Neutrophil (primary cell): ENCODE data around the gene PLEK2.

Experiments used
- H3K27ac ChIP-seq: fragments of 200-600 bp; sonication (generic); 2 replicates; pipeline ENCODE4 v1.5.1; 2016; ENCODE audit warnings: mild to moderate bottlenecking, moderate library complexity
- H3K27me3 ChIP-seq: fragments of 200-600 bp; sonication (generic); 2 replicates; pipeline ENCODE4 v1.6.0; 2016; ENCODE audit warnings: mild to moderate bottlenecking
- H3K36me3 ChIP-seq: fragments of 200-600 bp; sonication (generic); 2 replicates; pipeline ENCODE4 v1.5.1; 2017
- H3K4me1 ChIP-seq, 2 experiments: fragments of 200-600 bp in 1 of 2; sonication (generic) in 1 of 2; 1 replicate in 1 of 2; 2 replicates in 1 of 2; pipeline versions ENCODE4 v1.5.1 to v1.6.1; 2013 to 2016; ENCODE audit warnings: low read depth in 1 of 2, low read length in 1 of 2, mild to moderate bottlenecking in 1 of 2, moderate library complexity in 1 of 2; ENCODE audit not compliant: control insufficient read depth in 1 of 2, insufficient read depth in 1 of 2
- H3K4me3 ChIP-seq, 2 experiments: fragments of 200-600 bp in 1 of 2; sonication (generic) in 1 of 2; 1 replicate in 1 of 2; 2 replicates in 1 of 2; pipeline ENCODE4 v1.5.1; 2013 to 2016; ENCODE audit warnings: low read depth in 1 of 2, low read length in 1 of 2, mild to moderate bottlenecking in 1 of 2, moderate library complexity in 1 of 2
- H3K9me3 ChIP-seq: fragments of 200-600 bp; sonication (generic); 2 replicates; pipeline ENCODE4 v1.5.1; 2016
- CTCF ChIP-seq: fragments of 200-600 bp; sonication (generic); IDR thresholded peaks from 2 replicates; pipeline ENCODE4 v1.5.1; 2016; ENCODE audit warnings: antibody characterized with exemption

PLEK2 gene

GRCh38 chr14:67405771-67406170, 6.2 kb downstream of the PLEK2 start:
- H3K36me3 ChIP-seq = no peaks in the 10 kb centered on the region
- no peak for TF ChIP-seq CTCF
- no peak overlapping the region for H3K27ac ChIP-seq
- H3K9me3 ChIP-seq = no peaks in the 10 kb centered on the region
- no peak overlapping the region for H3K4me3 ChIP-seq
- H3K4me1 ChIP-seq = no peaks in the 10 kb centered on the region
- H3K27me3 ChIP-seq = peaks cover 14% of the 10 kb centered on the region

GRCh38 chr14:67400434-67400833, 11.5 kb downstream of the PLEK2 start:
- Histone ChIP-seq H3K36me3 (no peaks in the 10 kb centered on the region), H3K27ac (no peak overlapping the region), H3K27me3 (peaks cover 29% of the 10 kb centered on the region), H3K4me1 (no peaks in the 10 kb centered on the region), H3K4me3 (no peak overlapping the region), H3K9me3 (no peaks in the 10 kb centered on the region)
- TF ChIP-seq CTCF = no peak

- Histone ChIP-seq H3K4me3 (no peak overlapping the region), H3K27ac (no peak overlapping the region), H3K36me3 (no peaks in the 10 kb centered on the region), H3K9me3 (no peaks in the 10 kb centered on the region), H3K4me1 (no peaks in the 10 kb centered on the region), H3K27me3 (peaks cover 20% of the 10 kb centered on the region)
- no peak for TF ChIP-seq CTCF
Measured at GRCh38 chr14:67397536-67397935, 14.4 kb downstream of the PLEK2 start.

- H3K9me3 ChIP-seq = no peaks in the 10 kb centered on the region
- TF ChIP-seq CTCF = no peak
- H3K4me1 ChIP-seq = no peaks in the 10 kb centered on the region
- H3K27ac ChIP-seq = no peak overlapping the region
- no peaks in the 10 kb centered on the region for H3K36me3 ChIP-seq
- peaks cover 20% of the 10 kb centered on the region for H3K27me3 ChIP-seq
- no peak overlapping the region for H3K4me3 ChIP-seq
Measured at GRCh38 chr14:67396381-67396970, 15.5 kb downstream of the PLEK2 start.

GRCh38 chr14:67395876-67396189, 16.1 kb downstream of the PLEK2 start:
- no peaks in the 10 kb centered on the region for H3K4me1 ChIP-seq
- TF ChIP-seq CTCF = no peak
- no peaks in the 10 kb centered on the region for H3K9me3 ChIP-seq
- H3K27me3 ChIP-seq = peaks cover 20% of the 10 kb centered on the region
- no peak overlapping the region for H3K4me3 ChIP-seq
- H3K36me3 ChIP-seq = no peaks in the 10 kb centered on the region
- no peak overlapping the region for H3K27ac ChIP-seq
